Adrenal gland (tissue), 5 donors: Measurements from ENCODE around the gene OVOL2.

ENCODE experiments used
- POLR2A ChIP-seq, 2 donors: fragments of 450-650 bp; IDR thresholded peaks; one replicate each; pipeline ENCODE4 v1.6.1; 2017; ENCODE audit warnings: antibody characterized with exemption in 2 of 2, mild to moderate bottlenecking in 2 of 2, moderate library complexity in 1 of 2
- TF ChIP-seq, protein P1 (sequence below), 6 experiments: fragments of 450-650 bp in 4 of 6; fragments of 200-600 bp in 2 of 6; sonication (generic) in 1 of 6; IDR thresholded peaks; 1 replicate in 5 of 6; 2 replicates in 1 of 6; pipeline versions ENCODE4 v1.5.1 to v1.8.0; 2016 to 2021; ENCODE audit warnings: antibody characterized with exemption in 6 of 6, mild to moderate bottlenecking in 2 of 6, moderate library complexity in 1 of 6
- donor health status: DM: no; HTN: no; CAD: no.

DNA sequence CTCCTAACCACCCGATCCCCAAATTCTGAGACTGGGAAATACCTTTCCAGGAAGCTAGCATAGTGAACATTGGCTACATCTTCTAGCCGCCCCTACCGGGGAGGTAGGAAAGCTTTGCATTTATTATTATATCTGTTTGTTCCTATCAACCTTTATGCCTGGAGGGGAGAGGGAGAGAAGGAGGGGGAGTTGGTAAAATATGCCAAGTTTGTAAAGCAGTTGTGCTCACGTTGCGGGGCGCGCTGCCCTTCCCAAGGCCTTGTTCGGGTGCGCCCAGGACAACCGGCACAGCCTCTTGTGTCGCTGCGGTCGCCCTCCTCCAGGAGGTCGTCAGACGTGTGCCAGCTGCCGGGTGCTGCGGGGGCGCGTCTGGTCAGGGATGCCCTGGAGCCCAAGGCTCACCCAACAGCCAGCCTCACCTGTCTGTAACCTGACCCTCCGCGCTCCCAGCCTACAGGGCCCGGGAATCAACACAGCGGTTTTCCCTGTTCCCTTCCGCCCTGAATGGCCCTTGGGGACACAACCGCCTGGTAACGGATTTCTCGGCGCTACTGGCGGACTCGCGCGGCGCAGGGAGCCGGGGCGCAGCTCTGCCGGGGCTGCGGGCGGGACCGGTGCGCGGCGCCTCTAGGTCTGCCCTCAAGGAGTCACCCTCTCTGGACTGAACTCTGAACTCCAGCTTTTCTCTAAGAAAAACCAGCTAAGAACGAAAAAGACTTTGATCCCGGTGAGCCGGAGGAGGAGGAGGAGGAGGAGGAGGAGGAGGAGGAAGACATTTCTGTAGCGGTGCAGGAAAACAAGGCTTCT is 1.1 kb upstream of the OVOL2 start:
- TF ChIP-seq, protein P1, sequence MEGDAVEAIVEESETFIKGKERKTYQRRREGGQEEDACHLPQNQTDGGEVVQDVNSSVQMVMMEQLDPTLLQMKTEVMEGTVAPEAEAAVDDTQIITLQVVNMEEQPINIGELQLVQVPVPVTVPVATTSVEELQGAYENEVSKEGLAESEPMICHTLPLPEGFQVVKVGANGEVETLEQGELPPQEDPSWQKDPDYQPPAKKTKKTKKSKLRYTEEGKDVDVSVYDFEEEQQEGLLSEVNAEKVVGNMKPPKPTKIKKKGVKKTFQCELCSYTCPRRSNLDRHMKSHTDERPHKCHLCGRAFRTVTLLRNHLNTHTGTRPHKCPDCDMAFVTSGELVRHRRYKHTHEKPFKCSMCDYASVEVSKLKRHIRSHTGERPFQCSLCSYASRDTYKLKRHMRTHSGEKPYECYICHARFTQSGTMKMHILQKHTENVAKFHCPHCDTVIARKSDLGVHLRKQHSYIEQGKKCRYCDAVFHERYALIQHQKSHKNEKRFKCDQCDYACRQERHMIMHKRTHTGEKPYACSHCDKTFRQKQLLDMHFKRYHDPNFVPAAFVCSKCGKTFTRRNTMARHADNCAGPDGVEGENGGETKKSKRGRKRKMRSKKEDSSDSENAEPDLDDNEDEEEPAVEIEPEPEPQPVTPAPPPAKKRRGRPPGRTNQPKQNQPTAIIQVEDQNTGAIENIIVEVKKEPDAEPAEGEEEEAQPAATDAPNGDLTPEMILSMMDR (IDR thresholded peaks at IDR 0.05): no peak
- no peak for TF ChIP-seq POLR2A (IDR thresholded peaks at IDR 0.05)
